ENCODE results near the gene KRTAP12-3.

DNA sequence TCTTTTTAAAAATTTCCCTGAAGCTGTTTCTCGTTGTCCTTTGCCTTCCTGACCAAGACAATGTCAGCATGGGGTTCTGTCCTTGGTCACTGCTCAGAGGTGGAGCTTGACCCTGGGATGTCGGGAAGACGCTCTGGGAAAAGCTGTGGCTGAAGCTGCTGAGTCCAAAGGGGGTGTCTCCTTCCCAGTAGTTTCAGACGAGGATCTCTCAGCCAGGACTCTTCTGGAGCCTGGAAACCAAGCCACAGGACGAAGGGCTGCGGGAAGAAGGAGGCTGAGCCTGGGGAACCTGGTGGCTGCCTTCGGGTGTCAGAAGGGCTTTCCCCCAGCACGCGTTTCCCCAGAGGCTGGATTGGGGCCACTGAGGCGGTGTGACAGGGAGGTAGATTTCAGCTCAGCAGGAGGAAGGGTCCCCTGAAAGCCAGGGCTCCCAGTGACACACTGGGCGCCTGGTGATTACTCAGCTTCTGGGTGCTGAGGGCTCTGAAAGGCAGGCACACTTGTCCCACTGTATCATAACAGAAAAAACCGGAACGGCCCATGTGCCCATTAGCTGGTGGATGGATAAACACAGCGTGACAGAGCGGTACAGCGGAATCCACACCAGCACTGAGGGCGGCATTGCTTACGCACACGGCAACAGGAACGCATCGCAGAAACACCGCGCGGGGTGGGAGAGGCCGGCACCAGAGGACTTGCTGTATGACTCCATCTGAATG is 29.3 kb downstream of the KRTAP12-3 start:
- no peak for TF ChIP-seq SUZ12 (IDR thresholded peaks at IDR 0.05; ENCODE audit: extremely low read depth, insufficient read depth, insufficient read length)
- no peak for TF ChIP-seq ZNF274 (IDR thresholded peaks at IDR 0.05; ENCODE audit: low read depth, low read length)
- no peak for TF ChIP-seq YY1 (IDR thresholded peaks at IDR 0.05; ENCODE audit: insufficient read depth, insufficient read length)

Measured in NT2/D1 (cell line).